HepG2 (cell line): ENCODE results near the gene ZFYVE27. TPM values are rescaled to one million over a fixed set of nuclear protein-coding genes. Genes with fewer than 3 reads are reported as not detected.

Experiments used
- CBX2 ChIP-seq, 2 experiments: fragments of 200-600 bp in 1 of 2; sonication (generic); formaldehyde crosslinking in 1 of 2; IDR thresholded peaks; 2 replicates each; pipeline versions ENCODE4 v1.7.0 to v1.8.1; 2018 to 2022; ENCODE audit warnings: low read depth in 2 of 2, low read length in 1 of 2, mild to moderate bottlenecking in 1 of 2, missing genetic modification reagents in 1 of 2
- HNF4A ChIP-seq: sonication (generic); formaldehyde crosslinking; IDR thresholded peaks from 2 replicates; pipeline ENCODE4 v1.4.0; 2020; ENCODE audit warnings: missing genetic modification reagents
- MIER2 ChIP-seq: IDR thresholded peaks from 2 replicates; pipeline ENCODE4 v1.6.1; 2016; ENCODE audit warnings: missing biosample characterization, missing genetic modification reagents
- ONECUT2 ChIP-seq: sonication (generic); formaldehyde crosslinking; IDR thresholded peaks from 2 replicates; pipeline ENCODE4 v1.4.0; 2020; ENCODE audit warnings: missing genetic modification reagents
- PRDM10 ChIP-seq: sonication (generic); formaldehyde crosslinking; IDR thresholded peaks from 2 replicates; pipeline ENCODE4 v1.4.0; 2020; ENCODE audit warnings: low read depth, missing genetic modification reagents
- SMAD9 ChIP-seq: sonication (generic); formaldehyde crosslinking; IDR thresholded peaks from 2 replicates; pipeline ENCODE4 v1.5.1; 2020; ENCODE audit warnings: mild to moderate bottlenecking, missing genetic modification reagents
- SP1 ChIP-seq, 2 experiments: fragments of 450-650 bp in 1 of 2; sonication (generic) in 1 of 2; formaldehyde crosslinking in 1 of 2; IDR thresholded peaks; 2 replicates each; pipeline versions ENCODE4 v1.4.0 to v1.6.1; 2016 to 2020; ENCODE audit warnings: missing genetic modification reagents in 1 of 2
- SRSF1 ChIP-seq: fragments of 200-400 bp; formaldehyde crosslinking; optimal IDR thresholded peaks from 2 replicates; pipeline ENCODE3; 2017; ENCODE audit warnings: mild to moderate bottlenecking, low read depth, low read length, moderate library complexity
- TCF12 ChIP-seq, 2 experiments: fragments of 450-650 bp in 1 of 2; sonication (generic) in 1 of 2; formaldehyde crosslinking in 1 of 2; IDR thresholded peaks; 2 replicates each; pipeline versions ENCODE4 v1.6.1 to v1.8.0; 2017 to 2022; ENCODE audit warnings: antibody characterized with exemption in 1 of 2, mild to moderate bottlenecking in 1 of 2, missing genetic modification reagents in 1 of 2, moderate library complexity in 1 of 2
- WIZ ChIP-seq: sonication (generic); formaldehyde crosslinking; IDR thresholded peaks from 2 replicates; pipeline ENCODE4 v1.5.1; 2020; ENCODE audit warnings: mild to moderate bottlenecking, missing genetic modification reagents
- ZBTB46 ChIP-seq: sonication (generic); formaldehyde crosslinking; IDR thresholded peaks from 2 replicates; pipeline ENCODE4 v1.4.0; 2020; ENCODE audit warnings: mild to moderate bottlenecking, missing genetic modification reagents, borderline replicate concordance
- ZNF280B ChIP-seq: sonication (generic); formaldehyde crosslinking; IDR thresholded peaks from 2 replicates; pipeline ENCODE4 v1.5.0; 2020; ENCODE audit warnings: missing genetic modification reagents, mild to moderate bottlenecking, borderline replicate concordance
- polyA plus RNA-seq, 8 experiments: library from polyadenylated mRNA; depleted of rRNA in 3 of 8; stranded (reverse) in 7 of 8; unstranded in 1 of 8; fragments of >200 nt; fragmentation: Illumina TruSeq in 4 of 8; extraction: Trizol in 4 of 8; gene quantifications; 2 replicates each; pipeline versions ENCODE4 v1.2.1 to v1.2.3, GENCODE V29; 2011 to 2016; ENCODE audit warnings: low read depth in 4 of 8, missing spikeins in 1 of 8, mixed read lengths in 1 of 8; ENCODE audit not compliant: insufficient read depth in 1 of 8
- total RNA-seq, 5 experiments: library from RNA; depleted of rRNA; stranded (reverse); fragments of >200 nt; fragmentation: Illumina TruSeq; extraction: Trizol; gene quantifications; 2 replicates each; pipeline ENCODE4 v1.2.3, GENCODE V29; 2016; ENCODE audit warnings: low read depth in 1 of 5
- TF ChIP-seq, protein P1 (sequence below): conservative IDR thresholded peaks from 2 replicates; pipeline ENCODE4 v1.6.1; 2018; ENCODE audit warnings: missing genetic modification reagents
- TF ChIP-seq, protein P2 (sequence below): sonication (generic); formaldehyde crosslinking; IDR thresholded peaks from 2 replicates; pipeline ENCODE4 v1.4.0; 2020; ENCODE audit warnings: missing genetic modification reagents, mild to moderate bottlenecking, borderline replicate concordance

The ZFYVE27 gene
- total and polyA plus RNA-seq, 2 of the 13 experiments (the other 11 are each of a cell fraction or from before 2014, with no cell fraction given): 19.7 to 20.5 TPM

DNA sequence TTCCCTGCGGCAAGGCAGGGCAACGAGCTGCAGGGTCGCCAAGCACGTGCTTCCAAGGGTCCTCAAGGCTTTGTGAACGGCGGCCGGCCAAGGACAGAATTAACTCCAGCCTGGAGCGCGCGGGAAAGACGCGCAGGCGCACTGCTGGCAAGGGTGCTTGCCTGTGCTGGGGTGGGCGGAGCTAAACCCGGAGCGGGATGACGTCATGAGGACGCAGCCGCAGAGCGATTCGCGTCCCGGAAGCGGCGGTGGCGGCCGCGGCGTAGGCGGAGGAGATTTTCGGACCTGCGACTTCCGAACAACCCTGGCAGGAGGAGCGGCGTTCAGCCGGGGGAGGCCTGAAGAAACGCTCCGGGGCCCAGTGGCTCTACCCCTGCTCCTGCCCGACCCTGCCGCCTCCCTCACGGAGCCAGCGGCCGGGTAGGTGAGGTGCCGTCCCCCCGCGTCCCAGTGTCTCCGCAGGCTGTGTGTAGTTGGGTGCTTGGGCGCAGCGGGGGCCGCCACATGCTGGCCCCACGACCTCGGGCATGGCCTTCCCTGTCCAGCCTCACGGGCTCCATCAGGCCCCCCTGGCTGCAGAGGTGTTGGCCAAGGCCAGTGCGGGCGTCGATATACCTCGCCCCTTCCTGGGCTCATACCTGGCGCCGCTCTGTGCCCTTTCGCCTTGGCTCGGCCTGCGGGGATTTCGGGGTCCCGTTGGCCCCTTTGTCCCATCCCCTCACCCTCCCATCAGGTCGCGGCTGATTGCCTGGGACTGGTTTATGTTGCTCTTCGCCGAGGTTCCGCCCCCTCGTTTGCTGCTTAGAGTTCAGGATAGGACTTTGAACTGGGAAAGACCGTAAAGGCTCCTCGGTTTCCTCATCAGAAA, at the start of gene ZFYVE27 (continued):
- peak; percentile 70; the same call in 1 of the 2 replicates for TF ChIP-seq PRDM10
- peak; percentile 73 for TF ChIP-seq SRSF1
- 0 out of 2 replicates have a peak, but pooled peaks have one; percentile 61 for TF ChIP-seq SMAD9 (CRISPR knock-in tag)
- TF ChIP-seq HNF4A (CRISPR knock-in tag): peak; percentile 92
- TF ChIP-seq ZNF280B (CRISPR knock-in tag): peak; percentile 98
- peak; percentile 73 for TF ChIP-seq ONECUT2 (CRISPR knock-in tag)
- TF ChIP-seq, protein P1, sequence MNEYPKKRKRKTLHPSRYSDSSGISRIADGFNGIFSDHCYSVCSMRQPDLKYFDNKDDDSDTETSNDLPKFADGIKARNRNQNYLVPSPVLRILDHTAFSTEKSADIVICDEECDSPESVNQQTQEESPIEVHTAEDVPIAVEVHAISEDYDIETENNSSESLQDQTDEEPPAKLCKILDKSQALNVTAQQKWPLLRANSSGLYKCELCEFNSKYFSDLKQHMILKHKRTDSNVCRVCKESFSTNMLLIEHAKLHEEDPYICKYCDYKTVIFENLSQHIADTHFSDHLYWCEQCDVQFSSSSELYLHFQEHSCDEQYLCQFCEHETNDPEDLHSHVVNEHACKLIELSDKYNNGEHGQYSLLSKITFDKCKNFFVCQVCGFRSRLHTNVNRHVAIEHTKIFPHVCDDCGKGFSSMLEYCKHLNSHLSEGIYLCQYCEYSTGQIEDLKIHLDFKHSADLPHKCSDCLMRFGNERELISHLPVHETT (CRISPR knock-in tag): peak; percentile 87
- TF ChIP-seq SP1 (IDR thresholded peaks at IDR 0.05): no peak
- TF ChIP-seq SP1 (CRISPR knock-in tag; IDR thresholded peaks at IDR 0.05): peak; percentile 66
- TF ChIP-seq ZBTB46 (CRISPR knock-in tag): no peak
- TF ChIP-seq TCF12 (IDR thresholded peaks at IDR 0.05): no peak
- TF ChIP-seq TCF12 (CRISPR knock-in tag; IDR thresholded peaks at IDR 0.05): peak; percentile 80; the same call in 1 of the 2 replicates
- TF ChIP-seq CBX2 (IDR thresholded peaks at IDR 0.05; ENCODE audit: low read depth, low read length): no peak
- 0 out of 2 replicates have a peak, but pooled peaks have one; percentile 76 for TF ChIP-seq CBX2 (CRISPR knock-in tag; IDR thresholded peaks at IDR 0.05; ENCODE audit: low read depth)
- peak; percentile 88 for TF ChIP-seq MIER2 (CRISPR knock-in tag)
- TF ChIP-seq, protein P2, sequence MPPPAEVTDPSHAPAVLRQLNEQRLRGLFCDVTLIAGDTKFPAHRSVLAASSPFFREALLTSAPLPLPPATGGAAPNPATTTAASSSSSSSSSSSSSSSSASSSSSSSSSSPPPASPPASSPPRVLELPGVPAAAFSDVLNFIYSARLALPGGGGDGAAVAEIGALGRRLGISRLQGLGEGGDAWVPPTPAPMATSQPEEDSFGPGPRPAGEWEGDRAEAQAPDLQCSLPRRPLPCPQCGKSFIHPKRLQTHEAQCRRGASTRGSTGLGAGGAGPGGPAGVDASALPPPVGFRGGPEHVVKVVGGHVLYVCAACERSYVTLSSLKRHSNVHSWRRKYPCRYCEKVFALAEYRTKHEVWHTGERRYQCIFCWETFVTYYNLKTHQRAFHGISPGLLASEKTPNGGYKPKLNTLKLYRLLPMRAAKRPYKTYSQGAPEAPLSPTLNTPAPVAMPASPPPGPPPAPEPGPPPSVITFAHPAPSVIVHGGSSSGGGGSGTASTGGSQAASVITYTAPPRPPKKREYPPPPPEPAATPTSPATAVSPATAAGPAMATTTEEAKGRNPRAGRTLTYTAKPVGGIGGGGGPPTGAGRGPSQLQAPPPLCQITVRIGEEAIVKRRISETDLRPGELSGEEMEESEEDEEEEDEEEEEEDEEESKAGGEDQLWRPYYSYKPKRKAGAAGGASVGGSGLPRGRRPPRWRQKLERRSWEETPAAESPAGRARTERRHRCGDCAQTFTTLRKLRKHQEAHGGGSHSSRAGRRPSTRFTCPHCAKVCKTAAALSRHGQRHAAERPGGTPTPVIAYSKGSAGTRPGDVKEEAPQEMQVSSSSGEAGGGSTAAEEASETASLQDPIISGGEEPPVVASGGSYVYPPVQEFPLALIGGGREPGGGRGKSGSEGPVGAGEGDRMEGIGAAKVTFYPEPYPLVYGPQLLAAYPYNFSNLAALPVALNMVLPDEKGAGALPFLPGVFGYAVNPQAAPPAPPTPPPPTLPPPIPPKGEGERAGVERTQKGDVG: peak; percentile 83; the same call in 1 of the 2 replicates
- TF ChIP-seq WIZ (CRISPR knock-in tag): peak; percentile 98
